Karpas-422 (cell line): ENCODE data around the gene ATXN7L1. TPM values are rescaled to one million over a fixed set of nuclear protein-coding genes. Genes with fewer than 3 reads are reported as not detected.

Source experiments
- DNase-seq: peaks from one replicate; pipeline ENCODE4 v3.0.0-alpha.2; 2015
- H2AFZ ChIP-seq: fragments of 200-600 bp; sonication (generic); 2 replicates; pipeline ENCODE4 v1.6.1; 2014; ENCODE audit warnings: antibody characterized with exemption, low read length, mixed read lengths
- H3K27ac ChIP-seq: fragments of 200-600 bp; sonication (generic); 2 replicates; pipeline ENCODE4 v1.5.1; 2014; ENCODE audit warnings: mild to moderate bottlenecking, low read length, moderate library complexity
- H3K27me3 ChIP-seq: fragments of 200-600 bp; sonication (generic); 2 replicates; pipeline ENCODE4 v1.6.1; 2014; ENCODE audit warnings: low read length, mixed read lengths
- H3K36me3 ChIP-seq: fragments of 200-600 bp; sonication (generic); 2 replicates; pipeline ENCODE4 v1.6.1; 2014; ENCODE audit warnings: low read length, mixed read lengths; ENCODE audit not compliant: insufficient read depth
- H3K4me1 ChIP-seq: fragments of 200-600 bp; sonication (generic); 2 replicates; pipeline ENCODE4 v1.6.1; 2014; ENCODE audit warnings: mild to moderate bottlenecking, low read length, mixed read lengths
- H3K4me2 ChIP-seq: fragments of 200-600 bp; sonication (generic); 2 replicates; pipeline ENCODE4 v1.6.1; 2014; ENCODE audit warnings: low read length, low read depth, mild to moderate bottlenecking; ENCODE audit not compliant: poor library complexity, severe bottlenecking
- H3K4me3 ChIP-seq: fragments of 200-600 bp; sonication (generic); 2 replicates; pipeline ENCODE4 v1.5.1; 2014; ENCODE audit warnings: mild to moderate bottlenecking, antibody characterized with exemption, low read length, mixed read lengths
- H3K79me2 ChIP-seq: fragments of 200-600 bp; sonication (generic); 2 replicates; pipeline ENCODE4 v1.6.1; 2014; ENCODE audit warnings: mild to moderate bottlenecking, low read length, mixed read lengths
- H3K9ac ChIP-seq: fragments of 200-600 bp; sonication (generic); 2 replicates; pipeline ENCODE4 v1.6.0; 2014; ENCODE audit warnings: low read length
- H3K9me2 ChIP-seq: fragments of 200-600 bp; sonication (generic), shearing (Covaris generic); replicated peaks from 2 replicates; pipeline ENCODE4 v1.6.0; 2014; ENCODE audit warnings: mild to moderate bottlenecking, low read length, moderate library complexity; ENCODE audit not compliant: insufficient read depth
- H3K9me3 ChIP-seq: fragments of 300-700, 200-600 bp; sonication (generic); 2 replicates; pipeline ENCODE4 v1.6.1; 2014; ENCODE audit warnings: low read length, mixed read lengths
- H4K20me1 ChIP-seq: fragments of 200-600 bp; sonication (generic); 2 replicates; pipeline ENCODE4 v1.6.1; 2014; ENCODE audit warnings: mild to moderate bottlenecking, antibody characterized with exemption, low read length, low read depth; ENCODE audit not compliant: insufficient read depth
- total RNA-seq: library from RNA; depleted of rRNA; stranded (reverse); fragments of >200 nt; shearing (Covaris generic); gene quantifications from 2 replicates; pipeline ENCODE4 v1.2.3, GENCODE V29; 2014; ENCODE audit warnings: low replicate concordance

The ATXN7L1 gene
- total RNA-seq, 1 experiment from 2014 or later: not detected

- H3K4me3 ChIP-seq: no peak overlapping the region
- no peaks in the 10 kb centered on the region for H3K4me1 ChIP-seq
- H3K4me2 ChIP-seq: no peak overlapping the region
- H3K27me3 ChIP-seq: no peaks in the 10 kb centered on the region
- no peak overlapping the region for H2AFZ ChIP-seq
- no peaks in the 10 kb centered on the region for H3K79me2 ChIP-seq
- no peaks in the 10 kb centered on the region for H3K9me2 ChIP-seq
- H3K9me3 ChIP-seq: no peaks in the 10 kb centered on the region
- no peak overlapping the region for H3K27ac ChIP-seq
- no peaks in the 10 kb centered on the region for H3K36me3 ChIP-seq
- no peak overlapping the region for H3K9ac ChIP-seq
- no peaks in the 10 kb centered on the region for H4K20me1 ChIP-seq
- DNase-seq: no peak
Measured at GRCh38 chr7:105756367-105756766, 120.0 kb downstream of the ATXN7L1 start.

- Histone ChIP-seq H4K20me1 (no peaks in the 10 kb centered on the region), H3K27ac (no peak overlapping the region), H3K27me3 (no peaks in the 10 kb centered on the region), H3K9me2 (no peaks in the 10 kb centered on the region), H3K4me2 (no peak overlapping the region), H3K9ac (no peak overlapping the region), H3K9me3 (no peaks in the 10 kb centered on the region), H3K36me3 (no peaks in the 10 kb centered on the region), H3K4me3 (no peak overlapping the region), H3K4me1 (no peaks in the 10 kb centered on the region), H2AFZ (no peak overlapping the region), H3K79me2 (no peaks in the 10 kb centered on the region)
- DNase-seq: no peak
Measured at GRCh38 chr7:105752671-105753275, 123.6 kb downstream of the ATXN7L1 start.

GRCh38 chr7:105751054-105751453, 125.3 kb downstream of the ATXN7L1 start:
- Histone ChIP-seq H4K20me1 (no peaks in the 10 kb centered on the region), H3K4me2 (no peak overlapping the region), H3K79me2 (no peaks in the 10 kb centered on the region), H3K4me1 (no peaks in the 10 kb centered on the region), H3K9me2 (no peaks in the 10 kb centered on the region), H3K4me3 (no peak overlapping the region), H3K27ac (no peak overlapping the region), H3K27me3 (no peaks in the 10 kb centered on the region), H2AFZ (no peak overlapping the region), H3K36me3 (no peaks in the 10 kb centered on the region), H3K9me3 (no peaks in the 10 kb centered on the region), H3K9ac (no peak overlapping the region)
- no peak for DNase-seq

- Histone ChIP-seq H3K4me3 (no peak overlapping the region), H2AFZ (no peak overlapping the region), H3K27ac (no peak overlapping the region), H3K79me2 (no peaks in the 10 kb centered on the region), H3K9me3 (no peaks in the 10 kb centered on the region), H3K4me1 (no peaks in the 10 kb centered on the region), H3K9me2 (no peaks in the 10 kb centered on the region), H3K9ac (no peak overlapping the region), H3K27me3 (no peaks in the 10 kb centered on the region), H3K4me2 (no peak overlapping the region), H4K20me1 (no peaks in the 10 kb centered on the region), H3K36me3 (no peaks in the 10 kb centered on the region)
- no peak for DNase-seq
Measured at GRCh38 chr7:105748701-105749100, 127.7 kb downstream of the ATXN7L1 start.

- no peak overlapping the region for H3K27ac ChIP-seq
- no peak overlapping the region for H2AFZ ChIP-seq
- no peaks in the 10 kb centered on the region for H4K20me1 ChIP-seq
- no peaks in the 10 kb centered on the region for H3K9me2 ChIP-seq
- no peaks in the 10 kb centered on the region for H3K79me2 ChIP-seq
- H3K4me3 ChIP-seq: no peak overlapping the region
- H3K4me2 ChIP-seq: no peak overlapping the region
- H3K9me3 ChIP-seq: no peaks in the 10 kb centered on the region
- DNase-seq: no peak
- no peak overlapping the region for H3K9ac ChIP-seq
- H3K27me3 ChIP-seq: no peaks in the 10 kb centered on the region
- H3K36me3 ChIP-seq: no peaks in the 10 kb centered on the region
- H3K4me1 ChIP-seq: no peaks in the 10 kb centered on the region
Measured at GRCh38 chr7:105745681-105746330, 130.6 kb downstream of the ATXN7L1 start.

- Histone ChIP-seq H3K79me2 (no peaks in the 10 kb centered on the region), H3K9ac (no peak overlapping the region), H3K27ac (no peak overlapping the region), H3K4me2 (no peak overlapping the region), H3K4me1 (no peaks in the 10 kb centered on the region), H2AFZ (no peak overlapping the region), H3K27me3 (no peaks in the 10 kb centered on the region), H3K9me2 (no peaks in the 10 kb centered on the region), H3K4me3 (no peak overlapping the region), H4K20me1 (no peaks in the 10 kb centered on the region), H3K36me3 (no peaks in the 10 kb centered on the region), H3K9me3 (no peaks in the 10 kb centered on the region)
- no peak for DNase-seq
Measured at GRCh38 chr7:105744258-105744657, 132.1 kb downstream of the ATXN7L1 start.

- H3K27ac ChIP-seq: no peak overlapping the region
- no peaks in the 10 kb centered on the region for H3K27me3 ChIP-seq
- no peaks in the 10 kb centered on the region for H3K79me2 ChIP-seq
- H2AFZ ChIP-seq: no peak overlapping the region
- H3K9me3 ChIP-seq: no peaks in the 10 kb centered on the region
- H3K9me2 ChIP-seq: no peaks in the 10 kb centered on the region
- no peaks in the 10 kb centered on the region for H3K36me3 ChIP-seq
- no peak overlapping the region for H3K4me3 ChIP-seq
- no peaks in the 10 kb centered on the region for H4K20me1 ChIP-seq
- H3K9ac ChIP-seq: no peak overlapping the region
- no peaks in the 10 kb centered on the region for H3K4me1 ChIP-seq
- DNase-seq: no peak
- no peak overlapping the region for H3K4me2 ChIP-seq
Measured at GRCh38 chr7:105743351-105744090, 132.9 kb downstream of the ATXN7L1 start.

GRCh38 chr7:105742787-105743186, 133.6 kb downstream of the ATXN7L1 start:
- no peaks in the 10 kb centered on the region for H3K36me3 ChIP-seq
- no peaks in the 10 kb centered on the region for H3K4me1 ChIP-seq
- no peak overlapping the region for H3K9ac ChIP-seq
- H3K9me2 ChIP-seq: no peaks in the 10 kb centered on the region
- no peaks in the 10 kb centered on the region for H3K9me3 ChIP-seq
- H3K4me2 ChIP-seq: no peak overlapping the region
- no peaks in the 10 kb centered on the region for H3K27me3 ChIP-seq
- no peak overlapping the region for H3K27ac ChIP-seq
- H3K4me3 ChIP-seq: no peak overlapping the region
- H4K20me1 ChIP-seq: no peaks in the 10 kb centered on the region
- DNase-seq: no peak
- no peaks in the 10 kb centered on the region for H3K79me2 ChIP-seq
- no peak overlapping the region for H2AFZ ChIP-seq
